GM23248 (cell line): ENCODE results near the gene CLDN1.

ENCODE experiments used
- EZH2 ChIP-seq: fragments of 200-600 bp; sonication (generic); IDR thresholded peaks from 2 replicates; pipeline ENCODE4 v1.6.1; 2018; ENCODE audit warnings: antibody characterized with exemption, mild to moderate bottlenecking; ENCODE audit not compliant: insufficient read depth, poor library complexity, severe bottlenecking
- EZH2phosphoT487 ChIP-seq: fragments of 200-600 bp; sonication (generic); IDR thresholded peaks from 2 replicates; pipeline ENCODE4 v1.6.1; 2018; ENCODE audit warnings: antibody characterized with exemption, moderate library complexity, mild to moderate bottlenecking, low read depth; ENCODE audit not compliant: insufficient read depth

DNA sequence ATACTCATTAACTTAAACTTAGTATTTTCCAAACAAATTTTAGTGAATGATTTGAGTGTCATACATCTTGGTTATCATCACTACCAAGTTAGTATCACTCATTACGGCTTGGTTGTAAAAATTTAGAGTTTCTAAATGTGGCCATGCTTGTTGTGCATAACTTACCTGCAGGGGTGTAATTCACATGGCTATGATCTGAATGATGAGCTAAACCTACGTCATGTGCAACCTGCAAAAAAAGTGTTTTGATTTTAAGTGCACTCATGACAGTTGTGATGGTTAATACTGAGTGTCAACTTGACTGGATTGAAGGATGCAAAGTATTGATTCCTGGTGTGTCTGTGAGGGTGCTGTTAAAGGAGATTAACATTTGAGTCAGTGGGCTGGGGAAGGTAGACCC, 48.1 kb upstream of the CLDN1 start:
- no peak for TF ChIP-seq EZH2phosphoT487
- TF ChIP-seq EZH2 = no peak
